ENCODE measurements around the gene COMP. TPM values are rescaled to one million over a fixed set of nuclear protein-coding genes. Genes with fewer than 3 reads are reported as not detected.
"Not testable (repeated sequence)": the region's sequence is repeated elsewhere in the genome, so short reads cannot be mapped to it uniquely, and the experiment has no call there.

COMP gene
- total RNA-seq, 1 donor from 2014 or later: not detected

DNA sequence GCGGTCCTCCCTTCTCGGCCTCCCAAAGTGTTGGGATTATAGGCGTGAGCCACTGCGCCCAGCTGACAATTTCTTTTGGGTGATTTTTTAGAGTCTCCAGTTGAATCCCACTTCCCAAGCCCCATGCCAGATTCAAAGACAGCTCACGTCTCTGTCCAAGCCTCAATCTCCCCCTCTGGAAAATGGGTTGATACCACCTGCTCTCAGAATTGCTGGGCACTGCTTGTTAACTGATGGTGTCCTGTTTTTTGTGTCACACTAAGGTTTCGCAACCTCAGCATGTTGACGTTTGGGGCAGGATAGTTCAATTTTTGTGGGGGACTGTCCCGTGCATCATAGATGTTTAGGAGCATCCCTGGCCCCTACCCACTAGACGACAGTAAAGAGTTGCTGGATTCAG, 26.5 kb upstream of the COMP start:
- Mint-ChIP-seq H3K36me3 (ENCODE audit: low read depth) (no peaks in the 10 kb centered on the region), H3K9me3 (no peaks in the 10 kb centered on the region), H3K4me1 (ENCODE audit: low read depth) (no peaks in the 10 kb centered on the region), H3K4me3 (no peak overlapping the region), H3K27ac (no peak overlapping the region), H3K27me3 (ENCODE audit: insufficient read depth) (peaks cover 3% of the 10 kb centered on the region)
- intact Hi-C loops (cut with micrococcal nuclease): no loop called here
- no peak for DNase-seq (ENCODE audit: low spot score)

DNA sequence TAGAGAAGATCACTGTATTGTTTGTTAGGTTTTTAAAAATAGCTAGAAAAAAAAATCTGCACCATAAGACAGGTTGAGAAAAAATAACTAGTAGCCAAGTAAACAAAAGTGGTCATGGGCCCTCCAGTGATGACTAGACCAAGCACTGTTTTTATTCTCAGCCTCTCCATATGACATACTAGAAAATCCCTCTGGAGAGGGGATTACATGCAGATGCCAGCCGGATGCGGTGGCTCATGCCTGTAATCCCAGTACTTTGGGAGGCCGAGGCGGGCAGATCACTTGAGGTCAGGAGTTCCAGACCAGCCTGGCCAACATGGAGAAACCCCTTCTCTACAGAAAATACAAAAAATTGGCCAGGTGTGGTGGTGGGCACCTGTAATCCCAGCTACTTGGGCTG, 25.5 kb upstream of the COMP start:
- intact Hi-C loops (cut with micrococcal nuclease); H3K4me1 Mint-ChIP-seq (ENCODE audit: low read depth); H3K27ac Mint-ChIP-seq; H3K4me3 Mint-ChIP-seq; DNase-seq (ENCODE audit: low spot score); H3K36me3 Mint-ChIP-seq (ENCODE audit: low read depth); H3K27me3 Mint-ChIP-seq (ENCODE audit: insufficient read depth); H3K9me3 Mint-ChIP-seq: not testable (repeated sequence)

DNA sequence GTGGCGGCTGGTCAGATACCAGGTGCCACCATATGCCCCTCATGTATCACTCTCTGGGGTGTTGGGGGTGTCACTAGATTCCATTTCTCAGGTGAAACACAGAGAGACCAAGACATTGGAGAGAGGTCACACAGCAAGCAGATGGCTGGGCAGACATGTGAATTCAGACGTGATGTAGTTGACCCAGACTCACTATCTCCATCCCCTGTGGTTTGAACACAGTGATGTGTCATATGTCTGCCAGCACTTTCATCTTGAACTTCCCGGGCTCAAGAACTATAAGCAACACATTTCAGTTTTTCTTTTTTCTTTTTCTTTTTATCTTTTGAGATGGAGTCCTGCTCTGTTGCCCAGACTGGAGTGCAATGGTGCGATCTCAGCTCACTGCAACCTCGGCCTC, 24.6 kb upstream of the COMP start:
- Mint-ChIP-seq H3K27me3 (ENCODE audit: insufficient read depth) (peaks cover 3% of the 10 kb centered on the region), H3K36me3 (ENCODE audit: low read depth) (no peaks in the 10 kb centered on the region), H3K4me1 (ENCODE audit: low read depth) (no peaks in the 10 kb centered on the region), H3K9me3 (no peaks in the 10 kb centered on the region), H3K27ac (no peak overlapping the region), H3K4me3 (no peak overlapping the region)
- intact Hi-C loops (cut with micrococcal nuclease): no loop called here
- DNase-seq (ENCODE audit: low spot score): no peak

DNA sequence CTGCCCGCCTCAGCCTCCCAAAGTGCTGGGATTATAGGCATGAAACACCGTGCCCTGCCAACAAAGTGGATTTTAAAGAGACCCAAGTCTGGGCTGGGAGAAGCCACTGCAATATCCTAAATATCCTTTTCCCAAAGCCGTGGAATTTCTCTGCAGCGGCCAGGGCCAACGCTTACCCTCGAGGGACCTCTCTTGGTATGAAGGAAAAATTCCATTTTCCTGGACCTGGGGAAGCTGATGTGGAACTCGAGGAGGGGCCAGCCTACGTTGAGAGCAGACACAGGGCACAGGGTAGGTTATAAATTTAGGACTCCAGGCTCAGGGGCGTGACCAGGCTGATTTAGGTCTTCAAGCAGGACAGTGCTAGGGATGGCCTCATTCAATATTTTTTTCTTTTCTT, 23.0 kb upstream of the COMP start:
- H3K4me3 Mint-ChIP-seq: no peak overlapping the region
- intact Hi-C loops (cut with micrococcal nuclease): no loop called here
- H3K36me3 Mint-ChIP-seq (ENCODE audit: low read depth): no peaks in the 10 kb centered on the region
- DNase-seq (ENCODE audit: low spot score): no peak
- no peaks in the 10 kb centered on the region for H3K9me3 Mint-ChIP-seq
- peaks cover 6% of the 10 kb centered on the region for H3K27me3 Mint-ChIP-seq (ENCODE audit: insufficient read depth)
- peaks cover 5% of the 10 kb centered on the region for H3K4me1 Mint-ChIP-seq (ENCODE audit: low read depth)
- H3K27ac Mint-ChIP-seq: no peak overlapping the region

DNA sequence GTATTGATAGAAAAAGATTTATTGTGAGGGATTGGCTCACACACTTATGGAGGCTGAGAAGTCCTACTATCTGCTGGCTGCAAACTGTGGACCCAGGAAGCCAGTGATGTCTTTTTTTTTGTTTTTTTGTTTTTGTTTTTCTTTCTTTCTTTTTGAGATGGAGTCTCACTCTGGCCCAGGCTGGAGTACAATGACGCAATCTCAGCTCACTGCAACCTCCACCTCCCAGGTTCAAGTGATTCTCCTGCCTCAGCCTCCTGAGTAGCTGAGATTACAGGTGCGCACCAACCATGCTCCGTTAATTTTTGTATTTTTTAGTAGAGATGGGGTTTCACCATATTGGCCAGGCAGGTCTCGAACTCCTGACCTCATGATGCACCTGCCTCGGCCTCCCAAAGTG, 20.5 kb upstream of the COMP start:
- H3K4me1 Mint-ChIP-seq (ENCODE audit: low read depth); H3K4me3 Mint-ChIP-seq; DNase-seq (ENCODE audit: low spot score); H3K9me3 Mint-ChIP-seq; H3K27ac Mint-ChIP-seq; intact Hi-C loops (cut with micrococcal nuclease); H3K36me3 Mint-ChIP-seq (ENCODE audit: low read depth); H3K27me3 Mint-ChIP-seq (ENCODE audit: insufficient read depth): not testable (repeated sequence)

DNA sequence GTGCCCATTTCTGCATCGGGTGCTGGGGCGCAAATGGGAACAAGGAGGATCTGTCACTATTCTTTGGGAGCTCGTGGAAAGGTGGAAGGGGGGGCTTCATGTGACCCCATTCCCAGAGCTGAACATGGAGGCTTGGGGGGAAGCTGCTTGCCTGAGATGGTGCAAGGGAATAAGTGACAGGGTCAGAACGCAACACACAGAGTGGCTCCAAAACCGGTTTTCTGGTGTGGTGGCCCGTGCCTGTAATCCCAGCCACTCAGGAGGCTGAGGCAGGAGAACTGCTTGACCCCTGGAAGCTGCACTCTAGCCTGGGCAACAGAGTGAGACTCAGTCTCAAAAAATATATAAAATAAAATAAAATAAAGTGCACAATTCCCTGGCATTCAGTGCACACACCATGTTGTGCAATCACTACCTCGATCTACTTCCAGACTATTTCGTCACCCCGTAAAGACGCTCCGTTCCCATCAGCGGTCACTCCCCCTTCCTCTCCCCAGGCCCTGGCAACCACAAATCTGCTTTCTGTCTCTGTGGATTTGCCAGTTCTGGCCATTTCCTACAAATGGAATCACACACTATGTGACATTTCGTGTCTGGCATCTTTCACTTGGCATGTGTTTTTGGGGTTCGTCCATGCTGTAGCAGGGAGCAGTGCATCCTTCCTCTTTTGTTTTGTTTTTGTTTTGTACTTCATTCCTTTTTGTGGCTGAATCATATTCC, 18.2 kb upstream of the COMP start:
- Mint-ChIP-seq H3K27ac (no peak overlapping the region), H3K27me3 (ENCODE audit: insufficient read depth) (peaks cover 8% of the 10 kb centered on the region), H3K4me1 (ENCODE audit: low read depth) (peaks cover 5% of the 10 kb centered on the region), H3K9me3 (no peaks in the 10 kb centered on the region), H3K36me3 (ENCODE audit: low read depth) (no peaks in the 10 kb centered on the region), H3K4me3 (no peak overlapping the region)
- DNase-seq (ENCODE audit: low spot score): no peak
- intact Hi-C loops (cut with micrococcal nuclease): no loop called here

DNA sequence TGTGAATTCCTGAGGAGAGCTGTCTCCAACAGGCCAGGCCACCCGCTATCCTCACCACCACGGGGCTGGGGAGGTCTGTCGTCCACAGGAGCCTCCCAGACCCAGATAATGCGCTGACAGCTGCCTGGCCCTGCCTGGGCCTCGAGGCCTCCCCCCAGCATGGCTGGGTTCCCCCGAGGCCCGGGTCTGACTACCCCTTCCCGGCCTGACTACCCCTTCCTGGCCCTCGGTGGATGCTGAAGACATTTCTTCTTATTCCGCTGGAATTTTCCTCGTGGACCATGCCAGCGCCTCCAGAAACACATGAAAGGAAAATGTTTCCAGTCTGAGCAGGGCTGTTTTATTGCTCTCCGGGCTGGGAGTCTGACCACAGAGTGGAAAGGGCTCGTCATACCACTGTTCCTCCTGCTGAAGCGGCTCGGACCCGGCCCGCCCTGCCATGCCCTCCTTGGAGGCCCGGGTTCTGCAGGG, 16.8 kb upstream of the COMP start:
- intact Hi-C loops (cut with micrococcal nuclease): no loop called here
- no peak for DNase-seq (ENCODE audit: low spot score)
- H3K27ac Mint-ChIP-seq: no peak overlapping the region
- H3K4me3 Mint-ChIP-seq: no peak overlapping the region
- peaks cover 5% of the 10 kb centered on the region for H3K4me1 Mint-ChIP-seq (ENCODE audit: low read depth)
- no peaks in the 10 kb centered on the region for H3K36me3 Mint-ChIP-seq (ENCODE audit: low read depth)
- H3K9me3 Mint-ChIP-seq: no peaks in the 10 kb centered on the region
- peaks cover 8% of the 10 kb centered on the region for H3K27me3 Mint-ChIP-seq (ENCODE audit: insufficient read depth)

DNA sequence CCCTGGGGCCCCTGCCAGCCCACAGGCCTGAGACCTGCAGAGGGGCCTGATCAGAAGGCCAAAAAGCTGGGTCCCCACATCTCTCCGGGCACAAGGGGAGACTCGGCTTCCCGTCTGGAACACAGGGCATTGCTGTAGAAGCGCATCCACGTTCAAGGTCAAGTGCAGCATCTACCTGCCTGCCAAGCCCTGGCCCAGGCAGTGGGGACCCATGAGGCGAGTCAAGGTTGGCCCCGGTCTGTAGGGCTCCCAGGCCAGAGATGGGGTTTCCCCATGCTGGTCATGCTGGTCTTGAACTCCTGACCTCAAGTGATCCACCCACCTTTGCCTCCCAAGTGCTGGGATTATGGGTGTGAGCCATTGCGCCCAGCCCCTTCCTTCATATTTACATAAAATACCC, 13.5 kb upstream of the COMP start:
- no peak for DNase-seq (ENCODE audit: low spot score)
- Mint-ChIP-seq H3K4me3 (no peak overlapping the region), H3K36me3 (ENCODE audit: low read depth) (no peaks in the 10 kb centered on the region), H3K27ac (no peak overlapping the region), H3K4me1 (ENCODE audit: low read depth) (peaks cover 4% of the 10 kb centered on the region), H3K27me3 (ENCODE audit: insufficient read depth) (peaks cover 7% of the 10 kb centered on the region), H3K9me3 (no peaks in the 10 kb centered on the region)
- intact Hi-C loops (cut with micrococcal nuclease): no loop called here

DNA sequence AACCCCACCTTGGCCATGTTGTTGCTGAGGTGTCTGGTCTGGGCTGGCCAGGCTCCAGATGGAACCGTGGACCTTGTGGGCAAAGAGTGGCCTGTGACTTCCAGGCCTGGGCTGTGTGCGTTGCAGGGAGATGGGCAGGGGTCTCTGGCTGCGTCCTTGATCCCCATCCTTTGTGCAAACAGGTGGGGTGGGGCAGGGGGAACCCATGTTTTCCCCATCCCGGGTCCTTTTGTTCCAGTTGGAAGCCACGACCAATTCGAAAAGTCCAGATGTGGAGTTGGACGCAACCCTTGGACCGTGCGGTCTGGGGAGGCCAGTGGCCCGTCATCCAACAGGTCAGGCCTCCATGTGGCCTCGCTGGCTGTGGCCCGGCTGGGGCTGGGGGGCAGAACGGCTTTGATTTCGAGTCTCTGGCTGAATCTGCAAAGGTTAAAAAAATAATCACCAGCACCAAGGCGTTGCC, 13.1 kb upstream of the COMP start:
- Mint-ChIP-seq H3K36me3 (ENCODE audit: low read depth) (no peaks in the 10 kb centered on the region), H3K27me3 (ENCODE audit: insufficient read depth) (peaks cover 4% of the 10 kb centered on the region), H3K4me3 (no peak overlapping the region), H3K4me1 (ENCODE audit: low read depth) (no peaks in the 10 kb centered on the region), H3K27ac (no peak overlapping the region), H3K9me3 (no peaks in the 10 kb centered on the region)
- intact Hi-C loops (cut with micrococcal nuclease): no loop called here
- DNase-seq (ENCODE audit: low spot score): no peak

DNA sequence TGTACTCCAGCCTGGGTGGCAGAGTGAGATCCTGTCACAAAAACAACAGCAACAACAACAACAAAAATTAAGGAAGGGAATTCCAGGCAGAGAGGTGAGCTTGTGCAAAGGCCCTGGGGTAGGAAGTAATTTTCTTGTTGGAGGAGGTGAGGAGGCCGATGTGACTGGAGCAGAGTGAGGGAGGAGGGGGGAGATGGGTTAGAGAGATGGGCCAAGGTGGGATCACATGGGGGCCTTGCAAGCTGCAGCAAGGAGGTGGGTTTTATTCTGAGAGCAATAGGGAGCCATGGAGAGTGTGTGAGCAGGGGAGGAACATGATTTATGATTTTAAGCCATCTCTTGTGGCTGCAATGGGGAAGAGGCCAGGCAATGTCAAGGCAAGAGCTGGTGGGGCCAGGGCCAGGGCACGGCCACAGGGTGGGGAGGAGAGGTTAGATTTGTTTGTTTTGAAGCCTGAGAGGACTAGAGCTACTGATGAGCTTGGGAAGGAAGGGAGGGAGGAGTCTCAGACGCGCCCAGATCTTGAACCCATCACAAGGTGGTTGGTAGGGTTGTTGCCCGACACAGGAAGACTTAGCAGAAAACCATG, 12.5 kb upstream of the COMP start:
- DNase-seq (ENCODE audit: low spot score): no peak
- intact Hi-C loops (cut with micrococcal nuclease): no loop called here
- Mint-ChIP-seq H3K9me3 (no peaks in the 10 kb centered on the region), H3K36me3 (ENCODE audit: low read depth) (no peaks in the 10 kb centered on the region), H3K4me3 (no peak overlapping the region), H3K4me1 (ENCODE audit: low read depth) (no peaks in the 10 kb centered on the region), H3K27me3 (ENCODE audit: insufficient read depth) (no peaks in the 10 kb centered on the region), H3K27ac (no peak overlapping the region)

DNA sequence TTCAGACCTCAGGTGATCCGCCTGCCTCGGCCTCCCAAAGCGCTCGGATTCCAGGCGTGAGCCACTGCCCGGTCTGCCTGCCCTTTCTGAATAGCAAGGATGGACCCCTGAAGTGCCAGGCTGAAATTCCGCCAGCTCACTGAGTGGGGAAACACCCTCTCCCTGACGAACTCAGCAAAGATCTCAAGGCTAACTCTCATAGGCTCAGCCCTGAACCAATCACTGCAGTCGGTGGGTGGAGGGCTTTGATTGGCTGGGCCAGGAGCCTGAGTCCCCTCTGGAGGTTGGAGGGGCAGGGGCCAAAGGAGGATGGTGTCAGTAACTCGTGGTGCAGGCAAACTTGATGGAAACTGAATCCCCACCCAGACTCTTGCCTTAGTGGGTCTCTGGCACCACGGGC, 11.2 kb upstream of the COMP start:
- H3K4me1 Mint-ChIP-seq (ENCODE audit: low read depth): no peaks in the 10 kb centered on the region
- no peak overlapping the region for H3K4me3 Mint-ChIP-seq
- H3K27ac Mint-ChIP-seq: no peak overlapping the region
- peaks cover 8% of the 10 kb centered on the region for H3K27me3 Mint-ChIP-seq (ENCODE audit: insufficient read depth)
- no peaks in the 10 kb centered on the region for H3K9me3 Mint-ChIP-seq
- H3K36me3 Mint-ChIP-seq (ENCODE audit: low read depth): no peaks in the 10 kb centered on the region
- intact Hi-C loops (cut with micrococcal nuclease): no loop called here
- no peak for DNase-seq (ENCODE audit: low spot score)

DNA sequence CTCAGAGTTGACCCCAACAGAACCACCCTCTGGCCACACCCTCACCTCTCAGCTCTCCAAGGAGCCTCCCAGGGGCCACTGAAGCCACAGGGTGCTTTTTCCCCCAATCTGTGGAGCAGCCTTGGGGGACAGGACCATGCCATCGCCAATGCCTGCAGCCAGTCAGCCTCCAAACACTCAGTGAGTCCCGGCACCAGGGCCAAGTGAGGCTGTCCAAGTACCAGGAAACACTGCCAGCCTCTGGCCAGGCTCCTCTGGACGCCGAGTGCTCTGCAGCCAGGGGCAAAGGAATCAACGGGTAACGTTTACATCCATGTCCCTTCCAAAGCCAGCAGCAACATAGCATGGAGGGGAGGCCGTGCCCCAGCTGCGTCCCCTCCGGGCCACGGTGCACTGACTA, 9.5 kb upstream of the COMP start:
- no peak overlapping the region for H3K4me3 Mint-ChIP-seq
- H3K27ac Mint-ChIP-seq: no peak overlapping the region
- H3K4me1 Mint-ChIP-seq (ENCODE audit: low read depth): no peaks in the 10 kb centered on the region
- intact Hi-C loops (cut with micrococcal nuclease): no loop called here
- H3K36me3 Mint-ChIP-seq (ENCODE audit: low read depth): no peaks in the 10 kb centered on the region
- H3K9me3 Mint-ChIP-seq: no peaks in the 10 kb centered on the region
- DNase-seq (ENCODE audit: low spot score): no peak
- H3K27me3 Mint-ChIP-seq (ENCODE audit: insufficient read depth): peaks cover 23% of the 10 kb centered on the region

DNA sequence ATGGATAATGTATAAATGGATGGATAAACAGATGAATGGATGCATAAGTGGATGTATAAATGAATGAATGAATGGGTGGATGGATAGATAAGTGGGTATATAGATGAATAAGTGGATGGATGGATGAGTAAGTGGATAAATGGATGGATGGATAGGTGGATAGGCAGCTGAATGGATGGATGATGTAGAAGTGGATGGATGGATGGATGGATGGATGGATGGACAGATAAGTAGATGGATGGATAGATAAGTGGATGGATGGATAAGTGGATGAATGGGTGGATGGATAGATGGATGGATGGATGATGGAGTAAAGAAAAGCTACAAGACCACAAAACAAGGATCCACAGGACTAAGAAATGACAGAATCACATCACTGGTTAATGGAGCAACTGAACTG, 9.0 kb upstream of the COMP start:
- no peaks in the 10 kb centered on the region for H3K36me3 Mint-ChIP-seq (ENCODE audit: low read depth)
- intact Hi-C loops (cut with micrococcal nuclease): no loop called here
- H3K4me3 Mint-ChIP-seq: no peak overlapping the region
- no peak overlapping the region for H3K27ac Mint-ChIP-seq
- H3K4me1 Mint-ChIP-seq (ENCODE audit: low read depth): no peaks in the 10 kb centered on the region
- no peaks in the 10 kb centered on the region for H3K9me3 Mint-ChIP-seq
- no peak for DNase-seq (ENCODE audit: low spot score)
- H3K27me3 Mint-ChIP-seq (ENCODE audit: insufficient read depth): peaks cover 24% of the 10 kb centered on the region
